Hepatocyte (in vitro differentiated cells): Measurements from ENCODE around the gene MAD1L1. TPM values are rescaled to one million over a fixed set of nuclear protein-coding genes. Genes with fewer than 3 reads are reported as not detected.

Experiments
- DNase-seq: peaks from one replicate; pipeline ENCODE4 v3.0.0-alpha.2; 2016; ENCODE audit warnings: low spot score
- H2AFZ ChIP-seq: fragments of 200-600 bp; sonication (generic); 2 replicates; pipeline ENCODE4 v1.6.0; 2016; ENCODE audit warnings: antibody characterized with exemption, mild to moderate bottlenecking
- H3K27ac ChIP-seq: fragments of 200-600 bp; sonication (generic); 2 replicates; pipeline ENCODE4 v1.5.1; 2016; ENCODE audit warnings: mild to moderate bottlenecking
- H3K27me3 ChIP-seq: fragments of 200-600 bp; sonication (generic); 2 replicates; pipeline ENCODE4 v1.6.1; 2016
- H3K36me3 ChIP-seq: fragments of 200-600 bp; sonication (generic); replicated peaks from 2 replicates; pipeline ENCODE4 v1.5.1; 2016; ENCODE audit warnings: low read depth; ENCODE audit not compliant: insufficient read depth
- H3K4me1 ChIP-seq: fragments of 200-600 bp; sonication (generic); 2 replicates; pipeline ENCODE4 v1.5.1; 2016; ENCODE audit warnings: mild to moderate bottlenecking, moderate library complexity; ENCODE audit not compliant: insufficient read depth
- H3K4me2 ChIP-seq: fragments of 200-600 bp; sonication (generic); 2 replicates; pipeline ENCODE4 v1.6.0; 2016
- H3K4me3 ChIP-seq: fragments of 200-600 bp; sonication (generic); 2 replicates; pipeline ENCODE4 v1.5.1; 2016; ENCODE audit warnings: mild to moderate bottlenecking
- H3K79me2 ChIP-seq: fragments of 200-600 bp; sonication (generic); 2 replicates; pipeline ENCODE4 v1.6.0; 2017; ENCODE audit warnings: mild to moderate bottlenecking
- H3K9me2 ChIP-seq: fragments of 200-600 bp; sonication (generic); replicated peaks from 2 replicates; pipeline ENCODE4 v1.6.0; 2017; ENCODE audit warnings: mild to moderate bottlenecking; ENCODE audit not compliant: insufficient read depth
- H3K9me3 ChIP-seq: fragments of 200-600 bp; sonication (generic); 2 replicates; pipeline ENCODE4 v1.5.1; 2016; ENCODE audit warnings: low read depth, mild to moderate bottlenecking
- H4K20me1 ChIP-seq: fragments of 200-600 bp; sonication (generic); 2 replicates; pipeline ENCODE4 v1.6.0; 2016; ENCODE audit warnings: mild to moderate bottlenecking; ENCODE audit not compliant: insufficient read depth, poor library complexity, severe bottlenecking
- CTCF ChIP-seq: fragments of 200-600 bp; sonication (generic); IDR thresholded peaks from 2 replicates; pipeline ENCODE4 v1.5.1; 2016; ENCODE audit warnings: antibody characterized with exemption, mild to moderate bottlenecking; ENCODE audit not compliant: poor library complexity
- EZH2 ChIP-seq: fragments of 200-600 bp; sonication (generic); IDR thresholded peaks from 2 replicates; pipeline ENCODE4 v1.6.1; 2016; ENCODE audit warnings: antibody characterized with exemption, mild to moderate bottlenecking, borderline replicate concordance
- EZH2phosphoT487 ChIP-seq: fragments of 200-600 bp; sonication (generic); IDR thresholded peaks from one replicate; pipeline ENCODE4 v1.6.1; 2018; ENCODE audit warnings: antibody characterized with exemption, mild to moderate bottlenecking, low read depth, moderate library complexity; ENCODE audit not compliant: unreplicated experiment, severe bottlenecking
- WGBS: methylation state at CpG from one replicate; pipeline ENCODE4 v1.1.6; 2016; ENCODE audit warnings: low lambda C conversion rate; ENCODE audit errors: missing lambda C conversion rate; 5-methylcytosine and 5-hydroxymethylcytosine counted together
- polyA plus RNA-seq: library from polyadenylated mRNA; unstranded; fragments of >200 nt; fragmentation: Nextera tagmentation; extraction: Ambion mirVana; gene quantifications from 2 replicates; pipeline ENCODE4 v1.2.1, GENCODE V29; 2016
- total RNA-seq: library from RNA; depleted of rRNA; stranded (reverse); fragments of >200 nt; gene quantifications from 2 replicates; pipeline ENCODE4 v1.2.3, GENCODE V29; 2014

MAD1L1 gene
- total and polyA plus RNA-seq, 2 experiments from 2014 or later: 30.7 to 31.0 TPM

GRCh38 chr7:2086229-2086628, 146.5 kb downstream of the MAD1L1 start:
- 93% methylated on average over 13 of the region's 13 CpGs for WGBS
- H3K4me2 ChIP-seq: no peak overlapping the region

GRCh38 chr7:2085804-2086203, 146.9 kb downstream of the MAD1L1 start:
- no peak overlapping the region for H3K4me3 ChIP-seq
- no peaks in the 10 kb centered on the region for H3K27me3 ChIP-seq
- 98% methylated on average over 16 of the region's 16 CpGs for WGBS
- DNase-seq: no peak
- H3K36me3 ChIP-seq: no peaks in the 10 kb centered on the region
- H3K9me3 ChIP-seq: no peaks in the 10 kb centered on the region
- peaks cover 3% of the 10 kb centered on the region for H3K4me1 ChIP-seq
- TF ChIP-seq EZH2phosphoT487: no peak
- TF ChIP-seq CTCF: no peak
- no peak for TF ChIP-seq EZH2
- no peaks in the 10 kb centered on the region for H3K9me2 ChIP-seq
- H3K4me2 ChIP-seq: no peak overlapping the region
- no peak overlapping the region for H3K27ac ChIP-seq
- no peaks in the 10 kb centered on the region for H4K20me1 ChIP-seq
- H2AFZ ChIP-seq: no peak overlapping the region
- H3K79me2 ChIP-seq: no peaks in the 10 kb centered on the region

More at GRCh38 chr7:2086229-2086628, 146.5 kb downstream of the MAD1L1 start:
- Histone ChIP-seq H3K27ac (no peak overlapping the region), H2AFZ (no peak overlapping the region), H3K36me3 (no peaks in the 10 kb centered on the region), H3K4me3 (no peak overlapping the region), H3K4me1 (peaks cover 3% of the 10 kb centered on the region), H3K27me3 (no peaks in the 10 kb centered on the region), H3K9me3 (no peaks in the 10 kb centered on the region), H3K9me2 (no peaks in the 10 kb centered on the region), H3K79me2 (no peaks in the 10 kb centered on the region), H4K20me1 (no peaks in the 10 kb centered on the region)
- TF ChIP-seq EZH2 (no peak), CTCF (no peak), EZH2phosphoT487 (no peak)
- no peak for DNase-seq

GRCh38 chr7:2084781-2085505, 147.8 kb downstream of the MAD1L1 start:
- no peaks in the 10 kb centered on the region for H4K20me1 ChIP-seq
- no peak overlapping the region for H3K27ac ChIP-seq
- no peak overlapping the region for H3K4me3 ChIP-seq
- 96% methylated on average over 25 of the region's 25 CpGs for WGBS
- peaks cover 3% of the 10 kb centered on the region for H3K4me1 ChIP-seq
- no peak for TF ChIP-seq CTCF
- no peaks in the 10 kb centered on the region for H3K27me3 ChIP-seq
- no peaks in the 10 kb centered on the region for H3K9me3 ChIP-seq
- H3K4me2 ChIP-seq: no peak overlapping the region
- H2AFZ ChIP-seq: no peak overlapping the region
- no peaks in the 10 kb centered on the region for H3K79me2 ChIP-seq
- H3K36me3 ChIP-seq: no peaks in the 10 kb centered on the region
- no peak for DNase-seq
- no peaks in the 10 kb centered on the region for H3K9me2 ChIP-seq
